HG03196 (cell line): ENCODE data around the gene ADAM10.

Experiments
- ATAC-seq: cut with Tn5 transposase; IDR thresholded peaks from one replicate; pipeline ENCODE4 v1.9.1; 2021; ENCODE audit not compliant: unreplicated experiment

Gene ADAM10

GRCh38 chr15:58684036-58684710 lies 65.3 kb downstream of the ADAM10 start:
- ATAC-seq: no peak

DNA sequence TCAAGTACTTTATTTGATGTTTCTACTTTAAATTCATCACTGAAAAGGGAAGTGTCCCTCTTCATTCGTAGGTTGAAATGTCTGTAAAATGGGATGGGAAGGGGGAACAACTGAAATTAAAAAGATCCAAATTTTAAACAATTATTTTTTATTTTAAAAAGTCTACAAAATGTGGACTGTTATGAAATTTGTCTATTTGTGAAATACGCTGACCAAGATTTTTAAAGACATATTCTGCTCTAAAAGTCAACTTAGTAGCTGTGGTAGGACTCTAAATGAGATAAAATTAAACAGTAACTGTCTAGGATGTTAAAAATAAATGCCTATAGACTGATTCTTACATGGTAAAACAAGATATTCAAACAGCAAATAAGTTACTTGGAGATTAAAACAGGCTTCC lies 67.3 kb downstream of the ADAM10 start:
- ATAC-seq: no peak

- ATAC-seq: no peak
These were observed 70.8 kb downstream of the ADAM10 start for GRCh38 chr15:58678683-58679082.

- ATAC-seq: no peak
These were observed 72.1 kb downstream of the ADAM10 start for GRCh38 chr15:58677426-58677825.

DNA sequence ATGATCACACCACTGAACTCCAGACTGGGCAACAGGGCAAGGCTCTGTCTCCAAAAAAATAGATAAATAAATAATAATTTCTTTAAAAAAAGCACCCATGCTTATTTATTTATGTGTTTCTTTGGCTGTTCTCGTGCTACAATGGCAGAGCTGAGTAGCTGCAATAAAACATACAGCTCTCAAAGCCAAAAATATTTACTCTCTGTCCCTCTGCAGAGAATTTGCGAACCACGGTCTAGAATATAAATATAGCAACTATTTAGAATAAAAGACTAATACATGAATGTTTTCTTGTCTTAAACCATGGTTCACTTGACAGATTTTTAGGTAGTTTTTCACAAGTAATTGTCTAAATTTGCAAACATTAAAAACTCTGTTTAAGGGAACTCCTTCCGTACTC lies 72.7 kb downstream of the ADAM10 start:
- ATAC-seq: no peak

- no peak for ATAC-seq
These were observed 78.3 kb downstream of the ADAM10 start for GRCh38 chr15:58671186-58671585.

DNA sequence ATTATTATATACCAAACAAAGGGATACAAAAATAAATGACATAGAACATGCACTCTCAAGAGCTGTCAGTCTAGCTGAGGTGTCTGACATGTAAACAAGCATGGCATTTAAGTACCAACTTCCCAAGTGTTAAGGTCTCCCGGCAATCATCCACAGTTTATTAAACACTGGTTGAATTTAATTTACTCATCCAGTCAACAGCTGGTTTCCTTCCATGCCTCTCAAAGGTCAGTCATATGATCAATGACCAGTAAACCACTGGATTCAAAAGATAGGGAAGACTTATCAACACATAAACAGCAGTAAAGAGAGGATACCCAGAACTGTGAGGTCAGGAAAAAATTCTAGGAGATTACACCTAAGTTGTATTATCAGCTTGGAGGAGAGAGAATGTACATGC lies 80.4 kb downstream of the ADAM10 start:
- ATAC-seq: no peak

GRCh38 chr15:58666957-58667356 lies 82.5 kb downstream of the ADAM10 start:
- ATAC-seq: no peak

GRCh38 chr15:58665672-58666071 lies 83.8 kb downstream of the ADAM10 start:
- ATAC-seq: no peak

DNA sequence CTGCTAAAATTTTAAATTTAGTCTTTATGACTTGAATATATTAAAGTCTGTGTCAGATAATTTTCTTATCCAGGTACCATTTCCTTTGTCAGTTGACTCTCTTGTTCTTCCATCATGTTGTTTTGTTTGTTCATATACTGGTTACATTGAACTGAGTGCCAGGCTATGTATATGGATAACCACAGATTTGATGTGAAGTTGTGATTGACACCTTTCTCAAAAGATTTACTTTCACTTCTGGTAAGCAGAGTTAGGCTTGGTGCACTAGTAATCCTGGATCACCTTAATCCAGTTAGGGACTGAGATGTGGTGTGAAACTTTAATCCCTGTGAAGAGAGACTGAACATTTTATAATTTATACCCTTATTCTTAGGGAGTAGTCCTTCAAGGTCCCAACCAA lies 99.4 kb downstream of the ADAM10 start:
- ATAC-seq: no peak

DNA sequence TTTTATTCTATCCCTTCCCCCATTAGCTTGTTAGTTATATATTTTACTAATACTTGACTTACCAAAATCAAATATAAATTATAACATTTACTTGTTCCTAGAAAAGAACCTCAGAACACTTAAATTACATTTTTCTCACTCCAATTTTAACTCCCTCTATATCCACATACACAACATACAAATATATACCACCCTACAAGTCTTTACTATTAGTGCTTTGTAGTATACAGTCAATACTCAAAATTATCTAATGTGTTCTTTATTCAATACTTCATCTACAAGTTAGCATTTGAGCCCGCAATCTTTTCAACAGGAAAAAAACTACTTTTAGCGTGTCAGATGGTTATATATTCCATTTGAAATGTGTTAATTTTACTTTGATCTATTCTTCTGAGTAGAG lies 100.3 kb downstream of the ADAM10 start:
- ATAC-seq: no peak

DNA sequence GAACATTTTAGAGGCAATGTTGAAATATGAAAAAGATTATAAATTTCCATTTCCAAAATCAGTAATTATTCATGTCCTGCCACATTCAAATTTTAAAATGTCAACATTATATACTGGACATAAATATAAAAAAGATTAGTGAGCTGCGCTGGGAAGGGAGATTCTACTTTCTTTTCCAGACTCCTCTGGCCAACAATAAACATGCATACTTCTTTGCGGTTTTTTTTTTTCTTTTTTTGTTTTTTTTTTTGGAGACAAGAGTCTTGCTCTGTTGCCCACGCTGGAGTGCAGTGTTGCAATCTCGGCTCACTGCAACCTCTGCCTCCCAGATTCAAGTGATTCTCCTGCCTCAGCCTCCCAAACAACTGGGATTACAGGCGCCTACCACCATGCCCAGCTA lies 105.5 kb downstream of the ADAM10 start:
- ATAC-seq: no peak

GRCh38 chr15:58641660-58642059 lies 107.8 kb downstream of the ADAM10 start:
- no peak for ATAC-seq

DNA sequence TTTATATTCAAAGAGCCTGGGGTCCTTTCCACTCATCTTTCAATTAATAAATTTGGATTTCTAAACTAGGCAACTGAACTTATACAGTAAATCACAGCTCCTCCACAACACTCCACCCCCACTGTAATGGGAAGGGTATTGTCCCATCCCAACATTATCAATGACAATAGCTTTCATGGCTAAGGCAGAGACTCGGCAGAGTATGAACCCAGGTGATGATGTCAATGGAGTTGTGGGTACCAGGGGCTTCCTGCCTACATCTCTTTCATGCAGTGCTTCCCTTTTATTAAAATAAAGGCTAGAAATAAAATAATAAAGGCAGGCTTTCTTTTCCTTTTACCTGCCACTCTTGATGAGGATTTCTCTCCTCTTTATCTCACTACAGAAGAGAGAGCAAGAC lies 109.5 kb downstream of the ADAM10 start:
- no peak for ATAC-seq

DNA sequence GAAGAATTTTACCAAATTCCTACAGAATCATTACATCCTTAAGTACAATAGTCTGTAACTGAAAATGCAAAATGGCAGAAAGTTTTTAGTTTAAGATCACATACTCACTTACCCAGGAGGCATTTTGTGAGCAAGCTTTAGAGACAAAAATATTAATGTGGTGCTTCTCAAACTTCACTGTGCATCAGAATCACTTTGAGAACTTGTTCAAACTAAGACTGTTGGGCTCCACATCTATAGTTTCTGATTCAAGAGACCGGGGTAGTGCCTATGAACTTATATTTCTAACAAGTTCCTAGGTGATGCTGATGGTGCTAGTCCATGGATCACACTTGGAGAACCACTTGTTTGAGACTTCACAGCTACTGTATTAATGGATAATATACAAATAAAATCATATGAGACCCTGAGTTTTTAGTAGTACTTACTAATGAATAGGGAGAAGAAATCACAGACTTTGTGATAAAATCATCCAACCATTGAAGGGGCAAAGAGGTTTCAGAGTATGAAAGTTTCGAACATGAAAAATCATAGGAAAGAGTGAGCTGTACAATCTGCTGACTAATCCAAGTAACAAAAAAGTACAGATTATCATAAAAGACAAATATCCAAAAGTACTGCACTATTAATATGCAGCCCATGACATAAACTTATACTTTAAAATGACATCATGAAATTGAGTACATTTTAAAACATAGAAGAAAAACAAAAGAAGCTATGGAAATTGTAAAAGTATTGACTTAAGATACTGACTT lies 110.3 kb downstream of the ADAM10 start:
- no peak for ATAC-seq

DNA sequence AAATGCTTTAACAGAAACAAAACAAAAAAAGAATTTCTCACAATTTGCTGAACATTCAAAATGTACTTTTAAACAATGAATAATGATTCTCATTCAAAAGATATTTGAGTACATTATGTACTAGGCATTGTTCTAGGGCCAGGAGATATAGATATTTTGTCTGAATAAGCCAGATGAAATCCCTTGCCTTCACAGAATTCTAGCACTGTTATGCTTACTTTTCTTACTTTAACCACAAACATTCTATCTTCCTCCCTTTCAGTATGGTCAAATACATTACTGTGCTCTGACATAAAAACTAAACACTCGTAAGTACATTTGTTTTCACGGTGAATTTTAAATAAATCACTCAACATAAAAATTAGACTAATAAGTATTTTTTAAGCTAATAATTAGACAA lies 116.7 kb downstream of the ADAM10 start:
- ATAC-seq: no peak

DNA sequence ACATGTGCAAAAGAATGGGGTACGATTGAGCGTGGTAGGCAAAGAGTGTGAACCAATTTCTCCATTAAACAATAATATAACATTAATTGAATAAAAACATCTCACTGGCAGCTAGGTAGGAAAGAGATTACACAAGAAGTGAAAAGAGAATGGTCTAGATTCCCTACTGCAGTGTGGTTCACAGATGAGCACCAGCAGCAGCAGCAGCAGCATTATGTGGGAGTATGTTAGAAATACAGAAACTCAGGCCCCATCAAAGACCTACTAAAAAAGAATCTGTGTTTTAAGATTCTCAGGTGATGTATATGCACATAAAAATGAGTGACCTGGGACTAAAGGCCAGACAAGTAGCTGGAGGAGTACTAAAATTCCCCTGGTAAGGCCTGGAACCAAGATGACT lies 118.2 kb downstream of the ADAM10 start:
- ATAC-seq: no peak

DNA sequence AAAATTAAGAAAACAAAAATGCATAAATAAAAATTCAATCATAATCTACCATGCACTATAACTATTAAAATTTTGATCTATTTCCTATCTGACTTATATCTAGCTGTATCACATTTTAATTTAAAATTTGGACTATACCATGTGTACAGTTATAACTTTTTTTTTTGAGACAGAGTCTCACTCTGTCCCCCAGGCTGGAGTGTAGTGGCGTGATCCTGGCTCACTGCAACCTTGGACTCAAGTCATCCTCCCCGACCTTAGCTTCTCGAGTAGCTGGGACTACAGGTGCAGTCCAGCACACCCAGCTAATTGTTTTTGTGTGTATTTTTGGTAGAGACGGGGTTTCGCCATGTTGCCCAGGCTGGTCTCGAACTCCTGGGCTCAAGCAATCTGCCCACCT lies 119.9 kb downstream of the ADAM10 start:
- ATAC-seq: no peak

GRCh38 chr15:58628206-58628947 lies 121.1 kb downstream of the ADAM10 start:
- ATAC-seq: no peak

DNA sequence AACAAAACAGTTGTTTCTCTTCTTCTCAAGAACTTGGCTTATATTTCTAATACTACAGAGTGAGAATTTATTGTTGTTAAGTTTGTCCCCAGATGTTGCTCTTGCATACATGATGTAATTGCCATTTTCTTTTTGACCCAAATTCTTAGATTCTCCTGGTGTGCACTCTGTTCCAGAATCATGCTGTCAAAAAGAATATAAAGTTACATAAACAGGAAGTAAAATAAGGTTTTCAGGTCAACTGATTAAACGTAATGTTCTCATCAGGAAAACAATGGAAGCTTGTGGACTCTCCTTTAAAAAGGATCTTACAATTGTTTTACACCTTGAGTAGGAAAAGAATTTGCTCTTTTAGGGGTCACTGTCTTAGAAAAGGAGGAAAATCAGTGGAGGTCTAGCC lies 121.8 kb downstream of the ADAM10 start:
- no peak for ATAC-seq

GRCh38 chr15:58627046-58627445 lies 122.5 kb downstream of the ADAM10 start:
- ATAC-seq: no peak

DNA sequence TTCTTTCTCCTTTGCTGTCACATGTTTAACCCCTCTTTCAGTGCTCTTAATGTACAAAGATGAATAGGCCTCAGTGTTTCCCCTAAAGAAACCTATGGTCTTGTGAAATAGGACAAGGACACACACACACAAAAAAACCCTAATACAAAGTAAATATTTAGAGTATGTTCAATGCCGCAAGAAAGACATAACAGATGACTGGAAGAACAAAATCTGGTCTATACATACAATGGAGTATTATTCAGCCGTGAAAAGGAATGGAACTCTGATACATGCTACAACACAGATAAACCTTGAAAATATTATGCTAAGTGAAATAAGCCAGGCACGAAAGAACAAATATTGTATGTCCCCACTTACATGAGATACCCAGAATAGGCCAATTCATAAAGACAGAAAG lies 123.1 kb downstream of the ADAM10 start:
- ATAC-seq: no peak
